Keratinocyte (primary cell): ENCODE data around the gene PCDH9. TPM values are rescaled to one million over a fixed set of nuclear protein-coding genes. Genes with fewer than 3 reads are reported as not detected.

Experiments
- DNase-seq: peaks from one replicate; pipeline ENCODE4 v3.0.0-alpha.2; 2011; ENCODE audit warnings: low read depth, missing footprints, low spot score
- FAIRE-seq: peaks from 2 replicates; lab custom pipeline; 2011; peaks lifted over from hg19 to GRCh38; lab: Jason Lieb, UNC
- H2AFZ ChIP-seq: 2 replicates; pipeline ENCODE4 v1.6.0; 2012; ENCODE audit warnings: low read length, control low read depth, inconsistent platforms; ENCODE audit not compliant: control insufficient read depth
- H3K27ac ChIP-seq: 2 replicates; pipeline ENCODE4 v1.5.1; 2011; ENCODE audit warnings: low read length; ENCODE audit not compliant: control insufficient read depth, insufficient read depth
- H3K27me3 ChIP-seq: 3 replicates; pipeline ENCODE4 v1.6.0; 2011; ENCODE audit warnings: low read length; ENCODE audit not compliant: control insufficient read depth, insufficient read depth; ENCODE audit errors: extremely low read depth
- H3K36me3 ChIP-seq, 2 experiments: 2 replicates in 1 of 2; 3 replicates in 1 of 2; pipeline ENCODE4 v1.5.1; 2011; ENCODE audit warnings: low read length in 2 of 2, mild to moderate bottlenecking in 1 of 2; ENCODE audit not compliant: control insufficient read depth in 2 of 2, insufficient read depth in 2 of 2; ENCODE audit errors: extremely low read depth in 1 of 2
- H3K4me1 ChIP-seq: 3 replicates; pipeline ENCODE4 v1.5.1; 2011; ENCODE audit warnings: low read length; ENCODE audit not compliant: control insufficient read depth, insufficient read depth; ENCODE audit errors: extremely low read depth
- H3K4me2 ChIP-seq: 3 replicates; pipeline ENCODE4 v1.6.0; 2011; ENCODE audit warnings: low read depth, low read length; ENCODE audit not compliant: control insufficient read depth, insufficient read depth; ENCODE audit errors: extremely low read depth
- H3K4me3 ChIP-seq, 3 experiments: fragments of 200-600 bp in 1 of 3; sonication (generic) in 1 of 3; 2 replicates in 2 of 3; 3 replicates in 1 of 3; pipeline ENCODE4 v1.5.1; 2011 to 2016; ENCODE audit warnings: low read length in 3 of 3, mild to moderate bottlenecking in 3 of 3, control low read depth in 2 of 3, inconsistent platforms in 1 of 3, low read depth in 1 of 3, mixed read lengths in 1 of 3, mixed run types in 1 of 3, moderate library complexity in 1 of 3; ENCODE audit not compliant: control insufficient read depth in 2 of 3, insufficient read depth in 2 of 3; ENCODE audit errors: extremely low read depth in 1 of 3
- H3K79me2 ChIP-seq: 2 replicates; pipeline ENCODE4 v1.6.0; 2012; ENCODE audit warnings: low read length; ENCODE audit not compliant: control insufficient read depth, insufficient read depth
- H3K9ac ChIP-seq: 3 replicates; pipeline ENCODE4 v1.6.0; 2011; ENCODE audit warnings: low read length; ENCODE audit not compliant: control insufficient read depth, insufficient read depth; ENCODE audit errors: extremely low read depth
- H3K9me1 ChIP-seq: 3 replicates; pipeline ENCODE4 v1.6.0; 2011; ENCODE audit warnings: low read length; ENCODE audit not compliant: control insufficient read depth, insufficient read depth; ENCODE audit errors: extremely low read depth
- H3K9me3 ChIP-seq: 2 replicates; pipeline ENCODE4 v1.5.1; 2012; ENCODE audit warnings: low read depth, low read length; ENCODE audit not compliant: control insufficient read depth
- H4K20me1 ChIP-seq: 3 replicates; pipeline ENCODE4 v1.6.0; 2011; ENCODE audit warnings: low read length; ENCODE audit not compliant: control insufficient read depth, insufficient read depth; ENCODE audit errors: extremely low read depth
- CTCF ChIP-seq, 3 experiments: IDR thresholded peaks in 1 of 3; conservative IDR thresholded peaks in 1 of 3; optimal IDR thresholded peaks in 1 of 3; 2 replicates in 2 of 3; 3 replicates in 1 of 3; pipeline versions ENCODE3 to v1.5.1; 2011; ENCODE audit warnings: low read length in 3 of 3, mild to moderate bottlenecking in 3 of 3, moderate library complexity in 2 of 3, control low read depth in 1 of 3, inconsistent platforms in 1 of 3; ENCODE audit not compliant: insufficient read depth in 2 of 3; ENCODE audit errors: extremely low read depth in 1 of 3
- EZH2 ChIP-seq: IDR thresholded peaks from one replicate; pipeline ENCODE4 v1.6.1; 2012; ENCODE audit warnings: inconsistent platforms, mild to moderate bottlenecking, low read length, moderate library complexity
- dilution Hi-C: fragments of 300-500 bp; cut with MboI; formaldehyde crosslinking; loops from one replicate; pipeline ENCODE4 v1.7.0; 2020; ENCODE audit warnings: low sequenced_read_pairs; ENCODE audit not compliant: extremely low pct_ligation_motif_present
- polyA plus RNA-seq, 5 experiments: library from polyadenylated mRNA; depleted of rRNA in 3 of 5; stranded (reverse) in 3 of 5; stranded (forward) in 1 of 5; unstranded in 1 of 5; fragments of >200 nt; gene quantifications; 1 replicate in 1 of 5; 2 replicates in 3 of 5; 3 replicates in 1 of 5; pipeline versions ENCODE4 v1.2.1 to v1.2.3, GENCODE V29; 2011 to 2012; ENCODE audit warnings: missing spikeins in 2 of 5, low read depth in 1 of 5, low replicate concordance in 1 of 5

The PCDH9 gene
- polyA plus RNA-seq, 1 donor (not counting 4 experiments of a cell fraction or from before 2014, with no cell fraction given): 0.21 TPM

- FAIRE-seq: no peak
- Histone ChIP-seq H3K4me3 (no peak overlapping the region), H3K79me2 (no peaks in the 10 kb centered on the region), H4K20me1 (no peaks in the 10 kb centered on the region), H3K9me3 (no peaks in the 10 kb centered on the region), H3K4me2 (no peak overlapping the region), H3K9me1 (no peaks in the 10 kb centered on the region), H3K27me3 (no peaks in the 10 kb centered on the region), H3K9ac (no peak overlapping the region), H2AFZ (no peak overlapping the region), H3K36me3 (no peaks in the 10 kb centered on the region), H3K27ac (no peak overlapping the region), H3K4me1 (no peaks in the 10 kb centered on the region)
- TF ChIP-seq CTCF (optimal IDR thresholded peaks at IDR 0.05 in 1 of 3, IDR thresholded peaks at IDR 0.05 in 1 of 3, conservative IDR thresholded peaks at IDR 0.05 in 1 of 3; ENCODE audit: extremely low read depth in 1 of 3, insufficient read depth in 2 of 3, low read length in 3 of 3) (no peak), EZH2 (no peak)
- dilution Hi-C loops: no loop called here
- no peak for DNase-seq
Observed at GRCh38 chr13:66821551-66821950, 408.6 kb downstream of the PCDH9 start.

DNA sequence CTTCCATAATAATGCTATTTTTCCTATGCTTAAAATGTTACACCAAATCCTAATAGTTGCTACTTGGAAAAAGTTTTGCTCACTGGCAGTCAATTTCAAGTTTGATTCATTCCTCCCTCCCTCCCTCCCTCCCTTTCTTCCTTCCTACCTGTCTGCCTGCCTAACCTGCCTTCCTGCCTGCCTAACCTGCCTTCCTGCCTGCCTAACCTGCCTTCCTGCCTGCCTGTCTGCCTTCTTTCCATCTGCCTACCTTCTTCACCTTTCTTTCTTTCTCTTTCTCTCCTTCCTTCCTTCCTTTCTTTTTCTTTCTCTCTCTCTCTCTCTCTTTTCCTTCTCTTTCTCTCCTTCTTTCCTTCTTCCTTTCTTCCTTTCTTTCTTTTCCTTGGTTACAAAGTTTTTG lies 418.7 kb downstream of the PCDH9 start:
- DNase-seq: no peak
- no peak overlapping the region for H3K4me3 ChIP-seq
- no peaks in the 10 kb centered on the region for H3K36me3 ChIP-seq
- no peaks in the 10 kb centered on the region for H4K20me1 ChIP-seq
- no peaks in the 10 kb centered on the region for H3K9me3 ChIP-seq
- no peaks in the 10 kb centered on the region for H3K79me2 ChIP-seq
- no peak overlapping the region for H2AFZ ChIP-seq
- H3K9ac ChIP-seq: no peak overlapping the region
- H3K9me1 ChIP-seq: no peaks in the 10 kb centered on the region
- H3K4me2 ChIP-seq: no peak overlapping the region
- no peaks in the 10 kb centered on the region for H3K27me3 ChIP-seq
- FAIRE-seq: no peak
- TF ChIP-seq CTCF (optimal IDR thresholded peaks at IDR 0.05 in 1 of 3, IDR thresholded peaks at IDR 0.05 in 1 of 3, conservative IDR thresholded peaks at IDR 0.05 in 1 of 3; ENCODE audit: extremely low read depth in 1 of 3, insufficient read depth in 2 of 3, low read length in 3 of 3) (no peak), EZH2 (no peak)
- dilution Hi-C loops: no loop called here
- H3K27ac ChIP-seq: no peak overlapping the region
- no peaks in the 10 kb centered on the region for H3K4me1 ChIP-seq
